ENCODE results near the gene FRMD8. TPM values are rescaled to one million over a fixed set of nuclear protein-coding genes. Genes with fewer than 3 reads are reported as not detected.

The FRMD8 gene
- total and polyA plus RNA-seq, 2 of the 8 experiments (the other 6 are each of a cell fraction or from before 2014, with no cell fraction given): 15.0 to 19.2 TPM

- Histone ChIP-seq H3K4me1 (replicated peaks in 1 of 4; ENCODE audit: control insufficient read depth in 3 of 4, insufficient read depth in 4 of 4, low read length in 3 of 4) (peaks cover 21 to 66% (median 46%) of the 10 kb centered on the region in 4 experiments), H3K27ac (ENCODE audit: low read depth, low read length) (peak overlapping the region; percentile 87), H4K5ac (ENCODE audit: insufficient read length, low read depth, low read length) (peak overlapping the region; percentile 89), H3K14ac (ENCODE audit: insufficient read length) (no peak overlapping the region), H2BK120ac (replicated peaks; ENCODE audit: low read depth, low read length) (peak overlapping the region; percentile 58), H3K9ac (replicated peaks in 1 of 4; ENCODE audit: extremely low read depth in 1 of 4, low read depth in 3 of 4, low read length in 3 of 4) (peak overlapping the region in 3 of 4 experiments; percentile 65 to 69 (median 69); a peak in 6 of 7 replicates), H4K8ac (ENCODE audit: extremely low read depth, insufficient read depth, low read length) (peak overlapping the region; percentile 93; the same call in 1 of the 2 replicates), H2AK5ac (ENCODE audit: low read depth, low read length) (peak overlapping the region; percentile 91), H2BK5ac (ENCODE audit: low read depth, low read length) (peak overlapping the region; percentile 99), H2BK12ac (ENCODE audit: low read depth, low read length) (peak overlapping the region; percentile 99), H3K23ac (ENCODE audit: insufficient read length) (no peak overlapping the region), H4K91ac (replicated peaks; ENCODE audit: insufficient read length, low read length) (peak overlapping the region; percentile 98), H3K4ac (replicated peaks; ENCODE audit: insufficient read length, low read depth, low read length) (peak overlapping the region; percentile 46), H3K4me2 (ENCODE audit: insufficient read depth in 1 of 2, low read depth in 2 of 2, low read length in 2 of 2) (peak overlapping the region; percentile 60 to 61), H4K20me1 (replicated peaks in 1 of 2; ENCODE audit: control insufficient read depth in 1 of 2, insufficient read depth in 2 of 2, low read length in 2 of 2) (peaks cover 2% of the 10 kb centered on the region in 2 experiments), H3K9me3 (ENCODE audit: insufficient read depth in 2 of 2, low read depth in 1 of 2, low read length in 1 of 2) (no peaks in the 10 kb centered on the region), H3K23me2 (ENCODE audit: low read depth, low read length) (peaks cover 15% of the 10 kb centered on the region; the same call in 1 of the 2 replicates), H3K79me2 (ENCODE audit: control insufficient read depth in 1 of 2, insufficient read depth in 2 of 2, low read length in 2 of 2) (peaks cover 2 to 7% of the 10 kb centered on the region in 2 experiments; a peak in 3 of 4 replicates), H2BK20ac (ENCODE audit: low read length) (peak overlapping the region; percentile 95), H3K56ac (replicated peaks; ENCODE audit: insufficient read length, low read depth, low read length) (peak overlapping the region; percentile 75), H2AFZ (ENCODE audit: low read length) (no peak overlapping the region; the same call in 1 of the 2 replicates), H3K4me3 (ENCODE audit: extremely low read depth in 1 of 4, insufficient read depth in 2 of 4, low read depth in 3 of 4, low read length in 4 of 4) (peak overlapping the region in 2 of 4 experiments; percentile 5 to 37; a peak in 2 of 8 replicates), H3K27me3 (replicated peaks in 1 of 4; ENCODE audit: control insufficient read depth in 3 of 4, extremely low read depth in 1 of 4, insufficient read depth in 3 of 4, low read length in 3 of 4) (no peaks in the 10 kb centered on the region; a peak in 1 of 7 replicates), H3K79me1 (ENCODE audit: low read depth, low read length) (peaks cover 2% of the 10 kb centered on the region; the same call in 1 of the 2 replicates), H2BK15ac (ENCODE audit: low read length) (peak overlapping the region; percentile 98), H3K36me3 (ENCODE audit: control insufficient read depth in 2 of 4, insufficient read depth in 4 of 4, low read length in 3 of 4) (no peaks in the 10 kb centered on the region), H3K18ac (ENCODE audit: extremely low read depth, low read length) (peak overlapping the region; percentile 97)
- CTCF ChIA-PET (ENCODE audit: partially characterized antibody): interaction anchor here (1.0 to 22.8 kb wide), 11 partner anchors 27 to 89 kb away, joined by 3 to 430 read pairs (median 5); partner anchors contain the start of gene MALAT1
- 21% methylated on average over 15 of the region's 15 CpGs; no CpG with 5 or more reads in 1 of the 2 experiments for WGBS, 2 experiments (ENCODE audit: extremely low coverage in 1 of 2, insufficient coverage in 1 of 2, insufficient read length in 1 of 2, insufficient replicate concordance in 2 of 2, low coverage in 1 of 2, low lambda C conversion rate in 2 of 2, missing lambda C conversion rate in 1 of 2)
- DNase-seq (ENCODE audit: low read depth in 1 of 2, low spot score in 2 of 2) (peak; percentile 75 to 86), FAIRE-seq (no peak)
- POLR2A ChIA-PET (ENCODE audit: partially characterized antibody): interaction anchor here (0.7 to 20.8 kb wide), 20 partner anchors 9 to 142 kb away, joined by 3 to 826 read pairs (median 6); partner anchors contain the start of genes CDC42EP2, MALAT1 and SCYL1
- TF ChIP-seq, protein P1, sequence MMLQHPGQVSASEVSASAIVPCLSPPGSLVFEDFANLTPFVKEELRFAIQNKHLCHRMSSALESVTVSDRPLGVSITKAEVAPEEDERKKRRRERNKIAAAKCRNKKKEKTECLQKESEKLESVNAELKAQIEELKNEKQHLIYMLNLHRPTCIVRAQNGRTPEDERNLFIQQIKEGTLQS (IDR thresholded peaks at IDR 0.05; ENCODE audit: insufficient read depth, low read depth, low read length): peak; percentile 28; the same call in 1 of the 2 replicates
- TF ChIP-seq BRCA1 (IDR thresholded peaks at IDR 0.05; ENCODE audit: low read depth, low read length): no peak
- TF ChIP-seq SIRT6 (IDR thresholded peaks at IDR 0.05; ENCODE audit: low read length): no peak
- TF ChIP-seq RNF2 (IDR thresholded peaks at IDR 0.05; ENCODE audit: borderline replicate concordance, low read depth, low read length, missing control alignments, poor library complexity, severe bottlenecking): no peak
- no peak; a peak in 1 of 4 replicates for TF ChIP-seq SIN3A (conservative IDR thresholded peaks at IDR 0.05 in 1 of 2, IDR thresholded peaks at IDR 0.05 in 1 of 2; ENCODE audit: low read depth in 1 of 2, low read length in 2 of 2)
- no peak for TF ChIP-seq GTF2F1 (IDR thresholded peaks at IDR 0.05; ENCODE audit: borderline replicate concordance, low read depth, low read length)
- TF ChIP-seq EP300 (IDR thresholded peaks at IDR 0.05; ENCODE audit: borderline replicate concordance in 1 of 2, low read depth in 2 of 2, low read length in 2 of 2): peak; percentile 13 to 75; a peak in 2 of 3 replicates
- TF ChIP-seq YY1 (IDR thresholded peaks at IDR 0.05; ENCODE audit: low read depth, low read length): 0 out of 2 replicates have a peak, but pooled peaks have one; percentile 35
- TF ChIP-seq MAFK (IDR thresholded peaks at IDR 0.05; ENCODE audit: low read depth, low read length): peak; percentile 85; the same call in 1 of the 2 replicates
These were observed 32.4 kb downstream of the FRMD8 start for GRCh38 chr11:65418681-65419459.

All from H1 (cell line).